Peyer's patch (tissue), 4 donors: ENCODE measurements around the gene GRIK3. TPM values are rescaled to one million over a fixed set of nuclear protein-coding genes. Genes with fewer than 3 reads are reported as not detected.
A peak's percentile ranks its signal among the peaks of the same experiment; 100 is the strongest.

Source experiments
- DNase-seq, 3 donors: peaks; one replicate each; pipeline ENCODE4 v3.0.0-alpha.2; 2017 to 2019
- H3K27ac ChIP-seq, 4 donors: fragments of 200-600 bp; sonication (generic); one replicate each; pipeline ENCODE4 v1.5.1; 2016 to 2019
- H3K27me3 ChIP-seq, 2 donors: fragments of 200-600 bp; sonication (generic); one replicate each; pipeline ENCODE4 v1.5.1; 2019
- H3K36me3 ChIP-seq, 3 donors: fragments of 200-600 bp; sonication (generic); one replicate each; pipeline ENCODE4 v1.5.1; 2016 to 2019
- H3K4me1 ChIP-seq, 4 donors: fragments of 200-600 bp; sonication (generic); one replicate each; pipeline ENCODE4 v1.5.1; 2016 to 2019
- H3K4me3 ChIP-seq, 4 donors: fragments of 200-600 bp; sonication (generic); 1 replicate in 3 of 4; 2 replicates in 1 of 4; pipeline ENCODE4 v1.5.1; 2016 to 2019; ENCODE audit warnings: mild to moderate bottlenecking in 1 of 4
- H3K9me3 ChIP-seq, 4 donors: fragments of 200-600 bp; sonication (generic); one replicate each; pipeline ENCODE4 v1.5.1; 2016 to 2019; ENCODE audit warnings: mild to moderate bottlenecking in 1 of 4
- CTCF ChIP-seq, 6 experiments: fragments of 450-650 bp in 4 of 6; fragments of 200-600 bp in 2 of 6; sonication (generic) in 1 of 6; IDR thresholded peaks; one replicate each; pipeline ENCODE4 v1.5.1; 2017 to 2019; ENCODE audit warnings: antibody characterized with exemption in 6 of 6, mild to moderate bottlenecking in 3 of 6, moderate library complexity in 1 of 6
- POLR2A ChIP-seq, 2 donors: fragments of 450-650 bp; IDR thresholded peaks; one replicate each; pipeline ENCODE4 v1.5.1; 2017; ENCODE audit warnings: antibody characterized with exemption in 2 of 2, mild to moderate bottlenecking in 2 of 2, moderate library complexity in 2 of 2
- total RNA-seq, 4 donors: library from RNA; depleted of rRNA; stranded (reverse); fragments of >200 nt; gene quantifications; one replicate each; pipeline ENCODE4 v1.1.0, GENCODE V29; 2016

GRIK3 gene
- total RNA-seq, 4 donors from 2014 or later, result 0.18 to 0.83 (median 0.62) TPM

GRCh38 chr1:36884801-36885200 lies 149.5 kb downstream of the GRIK3 start:
- Histone ChIP-seq H3K4me1 (no peaks in the 10 kb centered on the region), H3K9me3 (no peaks in the 10 kb centered on the region), H3K27me3 (no peaks in the 10 kb centered on the region), H3K36me3 (no peaks in the 10 kb centered on the region), H3K27ac (no peak overlapping the region), H3K4me3 (no peak overlapping the region)
- TF ChIP-seq POLR2A (IDR thresholded peaks at IDR 0.05) (no peak), CTCF (IDR thresholded peaks at IDR 0.05) (no peak)
- DNase-seq, result no peak

- Histone ChIP-seq H3K9me3 (no peaks in the 10 kb centered on the region), H3K4me3 (no peak overlapping the region), H3K27ac (no peak overlapping the region), H3K27me3 (no peaks in the 10 kb centered on the region), H3K36me3 (no peaks in the 10 kb centered on the region), H3K4me1 (no peaks in the 10 kb centered on the region)
- DNase-seq, result peak in 1 of 3 donors; percentile 22
- TF ChIP-seq POLR2A (IDR thresholded peaks at IDR 0.05), result no peak
- no peak for TF ChIP-seq CTCF (IDR thresholded peaks at IDR 0.05)
Observed at GRCh38 chr1:36884029-36884701, 150.2 kb downstream of the GRIK3 start.

GRCh38 chr1:36883315-36883949 lies 150.9 kb downstream of the GRIK3 start:
- Histone ChIP-seq H3K27ac (no peak overlapping the region), H3K27me3 (no peaks in the 10 kb centered on the region), H3K4me3 (no peak overlapping the region), H3K9me3 (no peaks in the 10 kb centered on the region), H3K4me1 (no peaks in the 10 kb centered on the region), H3K36me3 (no peaks in the 10 kb centered on the region)
- DNase-seq, result no peak
- TF ChIP-seq POLR2A (IDR thresholded peaks at IDR 0.05) (no peak), CTCF (IDR thresholded peaks at IDR 0.05) (no peak)

GRCh38 chr1:36882536-36883285 lies 151.6 kb downstream of the GRIK3 start:
- no peak for TF ChIP-seq CTCF (IDR thresholded peaks at IDR 0.05)
- no peak for TF ChIP-seq POLR2A (IDR thresholded peaks at IDR 0.05)
- no peak overlapping the region for H3K4me3 ChIP-seq
- DNase-seq, result no peak
- H3K27ac ChIP-seq, result no peak overlapping the region
- H3K4me1 ChIP-seq, result no peaks in the 10 kb centered on the region
- no peaks in the 10 kb centered on the region for H3K9me3 ChIP-seq
- H3K27me3 ChIP-seq, result no peaks in the 10 kb centered on the region
- no peaks in the 10 kb centered on the region for H3K36me3 ChIP-seq

- Histone ChIP-seq H3K4me1 (no peaks in the 10 kb centered on the region), H3K36me3 (no peaks in the 10 kb centered on the region), H3K4me3 (no peak overlapping the region), H3K9me3 (no peaks in the 10 kb centered on the region), H3K27me3 (no peaks in the 10 kb centered on the region), H3K27ac (no peak overlapping the region)
- no peak for TF ChIP-seq POLR2A (IDR thresholded peaks at IDR 0.05)
- no peak for DNase-seq
Observed at GRCh38 chr1:36881541-36881940, 152.8 kb downstream of the GRIK3 start.

- H3K9me3 ChIP-seq, result no peaks in the 10 kb centered on the region
- H3K27ac ChIP-seq, result no peak overlapping the region
- TF ChIP-seq POLR2A (IDR thresholded peaks at IDR 0.05), result no peak
- TF ChIP-seq CTCF (IDR thresholded peaks at IDR 0.05), result no peak
- H3K4me3 ChIP-seq, result no peak overlapping the region
- DNase-seq, result no peak
- H3K36me3 ChIP-seq, result no peaks in the 10 kb centered on the region
- H3K4me1 ChIP-seq, result no peaks in the 10 kb centered on the region
- H3K27me3 ChIP-seq, result no peaks in the 10 kb centered on the region
Observed at GRCh38 chr1:36881068-36881405, 153.3 kb downstream of the GRIK3 start.
